Measurements from ENCODE around the gene ENAM. TPM values are rescaled to one million over a fixed set of nuclear protein-coding genes. Genes with fewer than 3 reads are reported as not detected.

Gene ENAM
- total and polyA plus RNA-seq, 2 of the 8 experiments (the other 6 are each of a cell fraction or from before 2014, with no cell fraction given): not detected

GRCh38 chr4:70603856-70604255 is 24.7 kb upstream of the ENAM start:
- H4K20me1 ChIP-seq (replicated peaks in 1 of 2; ENCODE audit: control insufficient read depth in 1 of 2, insufficient read depth in 2 of 2, low read length in 2 of 2): no peaks in the 10 kb centered on the region
- CTCF ChIA-PET (ENCODE audit: partially characterized antibody): interaction anchor here (0.7 kb wide), 1 partner anchor 340 kb away, joined by 3 read pairs; no protein-coding TSS in a partner anchor
- H3K79me2 ChIP-seq (ENCODE audit: control insufficient read depth in 1 of 2, insufficient read depth in 2 of 2, low read length in 2 of 2): no peaks in the 10 kb centered on the region
- H2BK12ac ChIP-seq (ENCODE audit: low read depth, low read length): no peak overlapping the region
- DNase-seq (ENCODE audit: low read depth in 1 of 2, low spot score in 2 of 2) (no peak), FAIRE-seq (no peak)
- H3K4me2 ChIP-seq (ENCODE audit: insufficient read depth in 1 of 2, low read depth in 2 of 2, low read length in 2 of 2): no peak overlapping the region
- POLR2A ChIA-PET (ENCODE audit: partially characterized antibody): no interaction called here
- no peaks in the 10 kb centered on the region for H3K36me3 ChIP-seq (ENCODE audit: control insufficient read depth in 2 of 4, insufficient read depth in 4 of 4, low read length in 3 of 4)
- no peak overlapping the region for H4K5ac ChIP-seq (ENCODE audit: insufficient read length, low read depth, low read length)
- no peak overlapping the region for H3K14ac ChIP-seq (ENCODE audit: insufficient read length)
- no peak overlapping the region for H3K18ac ChIP-seq (ENCODE audit: extremely low read depth, low read length)
- no peak overlapping the region for H2AK5ac ChIP-seq (ENCODE audit: low read depth, low read length)
- no peak overlapping the region for H3K4ac ChIP-seq (replicated peaks; ENCODE audit: insufficient read length, low read depth, low read length)
- H2BK120ac ChIP-seq (replicated peaks; ENCODE audit: low read depth, low read length): no peak overlapping the region
- WGBS, 2 experiments (ENCODE audit: extremely low coverage in 1 of 2, insufficient coverage in 1 of 2, insufficient read length in 1 of 2, insufficient replicate concordance in 2 of 2, low coverage in 1 of 2, low lambda C conversion rate in 2 of 2, missing lambda C conversion rate in 1 of 2): 61% methylated on average over 3 of the region's 3 CpGs; no CpG with 5 or more reads in 1 of the 2 experiments
- H3K27ac ChIP-seq (ENCODE audit: low read depth, low read length): no peak overlapping the region
- no peak overlapping the region for H2BK20ac ChIP-seq (ENCODE audit: low read length)
- H3K9ac ChIP-seq (replicated peaks in 1 of 4; ENCODE audit: extremely low read depth in 1 of 4, low read depth in 3 of 4, low read length in 3 of 4): no peak overlapping the region
- no peak overlapping the region for H2BK15ac ChIP-seq (ENCODE audit: low read length)
- no peaks in the 10 kb centered on the region for H3K9me3 ChIP-seq (ENCODE audit: insufficient read depth in 2 of 2, low read depth in 1 of 2, low read length in 1 of 2)
- no peak overlapping the region for H2AFZ ChIP-seq (ENCODE audit: low read length)
- no peaks in the 10 kb centered on the region; the same call in 1 of the 2 replicates for H3K23me2 ChIP-seq (ENCODE audit: low read depth, low read length)
- no peak overlapping the region for H4K91ac ChIP-seq (replicated peaks; ENCODE audit: insufficient read length, low read length)
- H3K23ac ChIP-seq (ENCODE audit: insufficient read length): no peak overlapping the region
- no peaks in the 10 kb centered on the region for H3K27me3 ChIP-seq (replicated peaks in 1 of 4; ENCODE audit: control insufficient read depth in 3 of 4, extremely low read depth in 1 of 4, insufficient read depth in 3 of 4, low read length in 3 of 4)
- no peaks in the 10 kb centered on the region for H3K4me1 ChIP-seq (replicated peaks in 1 of 4; ENCODE audit: control insufficient read depth in 3 of 4, insufficient read depth in 4 of 4, low read length in 3 of 4)
- H3K79me1 ChIP-seq (ENCODE audit: low read depth, low read length): no peaks in the 10 kb centered on the region
- TF ChIP-seq GABPA (IDR thresholded peaks at IDR 0.05; ENCODE audit: borderline replicate concordance, insufficient read depth, low read length) (no peak), TCF12 (IDR thresholded peaks at IDR 0.05; ENCODE audit: low read depth, low read length) (no peak)
- no peak overlapping the region for H3K4me3 ChIP-seq (ENCODE audit: extremely low read depth in 1 of 4, insufficient read depth in 2 of 4, low read depth in 3 of 4, low read length in 4 of 4)
- no peak overlapping the region for H2BK5ac ChIP-seq (ENCODE audit: low read depth, low read length)
- no peak overlapping the region for H4K8ac ChIP-seq (ENCODE audit: extremely low read depth, insufficient read depth, low read length)
- H3K56ac ChIP-seq (replicated peaks; ENCODE audit: insufficient read length, low read depth, low read length): no peak overlapping the region

All from H1 (cell line).